Measurements from ENCODE around the gene GLMP. TPM values are rescaled to one million over a fixed set of nuclear protein-coding genes. Genes with fewer than 3 reads are reported as not detected.

The GLMP gene
- total and polyA plus RNA-seq, 2 donors from 2014 or later, result 52.4 to 154 TPM

- intact Hi-C loops (cut with DNase I), result no loop called here
- DNase-seq (peak in 2 of 5 donors; percentile 26 to 57), FAIRE-seq (no peak)
- peak; percentile 45 for TF ChIP-seq CTCF (IDR thresholded peaks at IDR 0.05; ENCODE audit: borderline replicate concordance, extremely low read depth, insufficient read depth)
- H3K36me3 ChIP-seq (ENCODE audit: control insufficient read depth in 2 of 3, insufficient read depth in 3 of 3, low read length in 3 of 3), result peaks cover 18 to 58% (median 45%) of the 10 kb centered on the region in 3 donors
- no peaks in the 10 kb centered on the region for H3K4me1 ChIP-seq (ENCODE audit: control insufficient read depth in 2 of 3, insufficient read depth in 2 of 3, low read depth in 1 of 3, low read length in 3 of 3)
- no peak overlapping the region for H3K4me3 ChIP-seq (ENCODE audit: low read length in 3 of 3)
- no peaks in the 10 kb centered on the region for H3K9me3 ChIP-seq (ENCODE audit: control insufficient read depth in 2 of 3, insufficient read depth in 1 of 3, low read length in 3 of 3)
- no peak overlapping the region for H3K27ac ChIP-seq (ENCODE audit: low read depth in 2 of 2, low read length in 2 of 2)
- no peaks in the 10 kb centered on the region for H3K27me3 ChIP-seq (ENCODE audit: control insufficient read depth, insufficient read depth, low read length)
- no peak overlapping the region for H3K9ac ChIP-seq (ENCODE audit: low read length in 3 of 3)
Measured at GRCh38 chr1:156319664-156320063, 24.2 kb upstream of the GLMP start.

GRCh38 chr1:156316909-156317308 is 21.4 kb upstream of the GLMP start:
- H3K9ac ChIP-seq (ENCODE audit: low read length in 3 of 3), result no peak overlapping the region
- no peak for TF ChIP-seq CTCF (IDR thresholded peaks at IDR 0.05; ENCODE audit: borderline replicate concordance, extremely low read depth, insufficient read depth)

DNA sequence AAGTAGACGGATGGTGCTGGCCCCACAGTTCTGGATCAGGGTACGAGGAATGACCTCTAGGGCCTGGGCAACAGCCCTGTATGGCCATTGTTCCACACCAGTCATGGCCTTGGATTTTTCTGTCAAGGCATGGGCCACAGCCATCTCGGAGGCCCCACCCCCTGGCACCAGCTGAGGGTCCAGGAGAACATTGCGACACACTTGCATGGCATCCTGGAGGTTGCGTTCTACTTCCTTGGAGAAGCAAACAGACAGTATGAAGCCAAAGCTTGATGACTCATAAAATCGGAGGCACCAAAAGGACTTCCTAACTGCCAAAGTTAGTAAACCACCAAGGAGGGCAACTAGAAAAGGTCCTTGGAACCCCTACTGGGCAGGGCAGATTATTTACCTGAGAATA is 15.5 kb upstream of the GLMP start:
- H3K36me3 ChIP-seq (ENCODE audit: control insufficient read depth in 2 of 3, insufficient read depth in 3 of 3, low read length in 3 of 3), result peaks cover 12 to 46% (median 36%) of the 10 kb centered on the region in 3 donors
- TF ChIP-seq CTCF (IDR thresholded peaks at IDR 0.05; ENCODE audit: borderline replicate concordance, extremely low read depth, insufficient read depth), result no peak
- no peaks in the 10 kb centered on the region for H3K27me3 ChIP-seq (ENCODE audit: control insufficient read depth, insufficient read depth, low read length)
- H3K9me3 ChIP-seq (ENCODE audit: control insufficient read depth in 2 of 3, insufficient read depth in 1 of 3, low read length in 3 of 3), result no peaks in the 10 kb centered on the region
- intact Hi-C loops (cut with DNase I), result no loop called here
- DNase-seq (no peak), FAIRE-seq (no peak)
- no peak overlapping the region for H3K9ac ChIP-seq (ENCODE audit: low read length in 3 of 3)
- no peak overlapping the region for H3K27ac ChIP-seq (ENCODE audit: low read depth in 2 of 2, low read length in 2 of 2)
- no peaks in the 10 kb centered on the region for H3K4me1 ChIP-seq (ENCODE audit: control insufficient read depth in 2 of 3, insufficient read depth in 2 of 3, low read depth in 1 of 3, low read length in 3 of 3)
- no peak overlapping the region for H3K4me3 ChIP-seq (ENCODE audit: low read length in 3 of 3)

More at GRCh38 chr1:156316909-156317308, 21.4 kb upstream of the GLMP start:
- DNase-seq (no peak), FAIRE-seq (no peak)
- intact Hi-C loops (cut with DNase I), result no loop called here
- no peaks in the 10 kb centered on the region for H3K9me3 ChIP-seq (ENCODE audit: control insufficient read depth in 2 of 3, insufficient read depth in 1 of 3, low read length in 3 of 3)
- no peaks in the 10 kb centered on the region for H3K4me1 ChIP-seq (ENCODE audit: control insufficient read depth in 2 of 3, insufficient read depth in 2 of 3, low read depth in 1 of 3, low read length in 3 of 3)
- no peak overlapping the region for H3K4me3 ChIP-seq (ENCODE audit: low read length in 3 of 3)
- no peak overlapping the region for H3K27ac ChIP-seq (ENCODE audit: low read depth in 2 of 2, low read length in 2 of 2)
- peaks cover 15 to 60% (median 45%) of the 10 kb centered on the region in 3 donors for H3K36me3 ChIP-seq (ENCODE audit: control insufficient read depth in 2 of 3, insufficient read depth in 3 of 3, low read length in 3 of 3)
- H3K27me3 ChIP-seq (ENCODE audit: control insufficient read depth, insufficient read depth, low read length), result no peaks in the 10 kb centered on the region

- no peak for TF ChIP-seq CTCF (IDR thresholded peaks at IDR 0.05; ENCODE audit: borderline replicate concordance, extremely low read depth, insufficient read depth)
- H3K9ac ChIP-seq (ENCODE audit: low read length in 3 of 3), result no peak overlapping the region
- peaks cover 12 to 42% (median 33%) of the 10 kb centered on the region in 3 donors for H3K36me3 ChIP-seq (ENCODE audit: control insufficient read depth in 2 of 3, insufficient read depth in 3 of 3, low read length in 3 of 3)
- no peak for FAIRE-seq
- H3K27ac ChIP-seq (ENCODE audit: low read depth in 2 of 2, low read length in 2 of 2), result no peak overlapping the region
- H3K27me3 ChIP-seq (ENCODE audit: control insufficient read depth, insufficient read depth, low read length), result no peaks in the 10 kb centered on the region
- H3K4me1 ChIP-seq (ENCODE audit: control insufficient read depth in 2 of 3, insufficient read depth in 2 of 3, low read depth in 1 of 3, low read length in 3 of 3), result no peaks in the 10 kb centered on the region
- no peak overlapping the region for H3K4me3 ChIP-seq (ENCODE audit: low read length in 3 of 3)
- intact Hi-C loops (cut with DNase I), result no loop called here
- no peak for DNase-seq
- H3K9me3 ChIP-seq (ENCODE audit: control insufficient read depth in 2 of 3, insufficient read depth in 1 of 3, low read length in 3 of 3), result no peaks in the 10 kb centered on the region
Measured at GRCh38 chr1:156308078-156308477, 12.6 kb upstream of the GLMP start.

All from kidney (tissue), 14 donors.